ENCODE results near the gene PLEKHG3. TPM values are rescaled to one million over a fixed set of nuclear protein-coding genes. Genes with fewer than 3 reads are reported as not detected.

The PLEKHG3 gene
- total and polyA plus RNA-seq, 12 donors, result 2.7 to 11.7 (median 8.9) TPM

DNA sequence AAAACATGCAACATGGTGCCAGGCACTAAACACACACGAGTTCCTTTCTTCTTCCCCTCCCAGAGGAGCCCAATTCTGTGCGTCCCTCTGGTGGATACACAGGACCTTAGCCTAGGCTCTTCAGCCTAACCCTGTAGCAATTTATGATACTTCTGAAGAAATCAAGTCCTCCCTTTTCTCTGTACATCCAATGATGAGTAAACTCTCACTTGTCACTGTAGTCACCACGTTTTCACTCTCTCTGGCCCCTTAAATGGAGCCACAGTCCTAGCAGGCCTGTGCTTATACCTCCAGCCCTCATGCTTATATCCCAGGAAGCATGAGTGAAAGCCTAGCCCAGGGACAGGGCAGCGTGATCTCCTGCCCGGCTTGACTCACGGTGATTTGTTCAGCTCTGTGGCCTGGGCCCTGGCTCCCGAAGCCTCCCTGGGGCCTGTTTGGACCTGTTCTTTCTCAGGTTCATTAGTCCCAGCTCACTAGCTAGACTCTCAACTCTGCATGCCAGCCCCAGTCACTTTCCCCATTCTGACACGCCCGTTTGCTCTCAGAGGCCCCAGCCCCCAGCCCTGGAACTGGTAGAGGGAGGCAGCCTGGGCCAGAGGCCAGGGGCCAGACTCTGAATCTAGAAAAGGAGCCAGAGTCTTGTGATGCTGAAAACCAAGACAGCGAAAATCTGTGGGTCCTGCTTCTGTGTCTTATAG is 24.1 kb upstream of the PLEKHG3 start:
- intact Hi-C loops (cut with DNase I), result no loop called here
- 91 to 94% (median 92%) methylated on average over 9 to 10 of the region's 10 CpGs for WGBS, 4 donors
- TF ChIP-seq CTCF (IDR thresholded peaks at IDR 0.05) (no peak), POLR2A (IDR thresholded peaks at IDR 0.05) (no peak)
- Histone ChIP-seq H3K4me3 (no peak overlapping the region), H3K27me3 (no peaks in the 10 kb centered on the region), H3K4me1 (replicated peaks in 1 of 2) (no peaks in the 10 kb centered on the region), H3K9me3 (replicated peaks in 1 of 3) (no peaks in the 10 kb centered on the region), H3K27ac (peak overlapping the region in 1 of 5 donors; percentile 6), H3K36me3 (replicated peaks in 1 of 2) (no peaks in the 10 kb centered on the region)
- DNase-seq, result no peak

DNA sequence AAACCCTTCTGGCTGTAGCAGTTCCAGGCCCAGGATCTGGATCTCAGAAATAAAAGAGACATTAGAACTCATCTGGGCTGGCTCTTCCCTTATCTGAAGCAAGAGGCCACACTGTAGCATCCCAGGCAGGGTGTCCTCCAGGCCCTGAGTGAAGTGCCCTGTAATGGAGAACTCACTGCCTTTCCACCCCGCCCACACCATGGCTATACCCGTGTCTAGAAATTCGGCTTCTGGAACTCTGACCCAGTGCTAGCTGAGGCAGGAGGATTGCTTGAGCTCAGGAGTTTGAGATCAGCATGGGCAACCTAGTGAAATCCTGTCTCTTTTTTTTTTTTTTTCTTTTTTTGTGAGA is 23.5 kb upstream of the PLEKHG3 start:
- Histone ChIP-seq H3K4me1 (replicated peaks in 1 of 2) (no peaks in the 10 kb centered on the region), H3K9me3 (replicated peaks in 1 of 3) (no peaks in the 10 kb centered on the region), H3K27me3 (no peaks in the 10 kb centered on the region), H3K4me3 (no peak overlapping the region), H3K36me3 (replicated peaks in 1 of 2) (no peaks in the 10 kb centered on the region), H3K27ac (no peak overlapping the region)
- DNase-seq, result no peak
- 77 to 90% (median 88%) methylated on average over 3 of the region's 3 CpGs for WGBS, 4 donors
- intact Hi-C loops (cut with DNase I), result no loop called here
- no peak for TF ChIP-seq CTCF (IDR thresholded peaks at IDR 0.05)
- no peak for TF ChIP-seq POLR2A (IDR thresholded peaks at IDR 0.05)

DNA sequence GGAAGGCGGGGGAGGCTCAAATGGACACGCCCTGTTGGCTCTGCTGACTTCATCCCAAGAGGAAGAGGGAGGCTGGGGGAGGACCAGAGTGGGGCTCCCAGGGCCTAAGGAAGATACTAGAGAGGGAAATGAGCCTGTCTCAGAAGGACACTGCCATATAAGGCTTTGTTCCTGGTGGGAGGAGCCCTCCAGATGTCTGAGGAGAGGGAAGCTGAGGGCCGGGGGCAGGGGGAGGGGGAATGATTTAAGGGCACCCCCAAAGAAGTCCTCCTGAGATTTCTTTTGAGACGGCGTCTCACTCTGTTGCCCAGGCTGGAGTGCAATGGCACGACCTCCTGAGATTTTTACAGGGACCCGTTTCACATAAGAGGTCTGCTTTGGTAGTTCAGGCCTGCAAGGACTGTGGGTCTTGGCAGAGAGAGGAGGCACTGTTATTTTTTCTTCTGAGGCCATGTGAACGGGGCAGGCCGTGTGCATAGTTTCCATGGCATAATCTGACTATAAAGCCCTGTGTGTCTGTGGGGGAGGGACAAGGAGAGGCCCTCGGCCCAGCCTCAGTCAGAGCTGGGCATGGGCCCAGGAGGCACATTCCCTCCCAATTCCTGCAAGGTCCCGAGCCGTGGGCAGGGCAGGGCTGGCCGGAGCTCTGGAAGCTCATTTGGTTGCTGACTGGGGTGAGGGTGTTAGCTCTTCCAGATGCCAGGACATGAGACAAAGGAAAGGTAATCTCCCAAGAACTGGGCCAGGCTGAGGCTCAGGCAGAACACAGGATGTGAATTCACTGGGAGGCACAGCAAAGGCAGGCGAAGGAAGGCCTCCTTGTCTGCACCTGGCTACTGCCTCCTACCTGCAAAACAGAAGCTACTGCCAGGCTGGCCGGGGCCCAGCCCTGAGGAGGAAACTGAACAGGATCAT is 22.2 kb upstream of the PLEKHG3 start:
- Histone ChIP-seq H3K9me3 (replicated peaks in 1 of 3) (no peaks in the 10 kb centered on the region), H3K27me3 (no peaks in the 10 kb centered on the region), H3K27ac (peak overlapping the region in 2 of 5 donors; percentile 40 to 68), H3K4me1 (replicated peaks in 1 of 2) (no peaks in the 10 kb centered on the region), H3K36me3 (replicated peaks in 1 of 2) (no peaks in the 10 kb centered on the region), H3K4me3 (no peak overlapping the region)
- peak; percentile 47 to 77 (median 66) for DNase-seq
- 48 to 70% (median 52%) methylated on average over 13 to 15 of the region's 15 CpGs for WGBS, 4 donors
- TF ChIP-seq CTCF (IDR thresholded peaks at IDR 0.05) (no peak), POLR2A (IDR thresholded peaks at IDR 0.05) (no peak)
- intact Hi-C loops (cut with DNase I), result no loop called here

DNA sequence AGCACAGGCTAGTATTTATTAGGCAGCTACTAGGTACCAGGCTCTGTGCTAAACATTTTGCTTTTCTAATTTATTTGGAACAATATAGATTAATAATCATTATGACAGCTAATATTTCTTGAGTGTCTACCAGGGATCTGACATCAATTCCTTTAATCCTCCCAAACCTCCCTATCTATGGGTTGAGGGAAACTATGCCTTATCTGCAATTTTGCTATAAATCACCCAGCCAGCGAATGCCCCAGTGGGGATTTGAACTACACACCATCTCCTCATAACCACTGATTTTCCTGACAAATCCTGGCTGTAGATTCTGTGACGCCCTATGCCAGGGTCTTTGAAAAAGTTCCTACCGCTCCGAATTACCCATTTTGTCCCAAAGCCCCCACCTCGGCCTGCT is 21.4 kb upstream of the PLEKHG3 start:
- 90 to 95% (median 94%) methylated on average over 5 of the region's 5 CpGs for WGBS, 4 donors
- H3K27me3 ChIP-seq, result no peaks in the 10 kb centered on the region
- intact Hi-C loops (cut with DNase I), result no loop called here
- DNase-seq, result no peak
- peak overlapping the region in 2 of 5 donors; percentile 40 to 68 for H3K27ac ChIP-seq
- no peak overlapping the region for H3K4me3 ChIP-seq
- TF ChIP-seq POLR2A (IDR thresholded peaks at IDR 0.05), result no peak
- no peak for TF ChIP-seq CTCF (IDR thresholded peaks at IDR 0.05)
- H3K4me1 ChIP-seq (replicated peaks in 1 of 2), result no peaks in the 10 kb centered on the region
- no peaks in the 10 kb centered on the region for H3K36me3 ChIP-seq (replicated peaks in 1 of 2)
- H3K9me3 ChIP-seq (replicated peaks in 1 of 3), result no peaks in the 10 kb centered on the region
